Measurements from ENCODE around the gene LRP1.

DNA sequence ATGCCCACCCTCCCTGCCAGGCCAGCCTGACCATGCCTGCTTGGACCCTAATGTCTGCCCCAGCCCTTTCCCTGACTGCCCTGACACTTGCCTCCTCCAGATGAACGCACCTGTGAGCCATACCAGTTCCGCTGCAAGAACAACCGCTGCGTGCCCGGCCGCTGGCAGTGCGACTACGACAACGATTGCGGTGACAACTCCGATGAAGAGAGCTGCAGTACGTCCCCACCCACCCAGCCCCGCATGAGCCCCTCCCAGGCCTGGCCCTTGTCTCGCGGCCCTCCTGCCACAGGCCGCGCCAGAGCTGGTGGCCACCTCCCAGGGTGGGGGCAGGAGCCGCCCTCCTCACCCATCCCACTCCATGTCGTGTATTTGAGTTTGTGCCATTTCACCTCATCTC is 74.0 kb downstream of the LRP1 start:
- no peak for TF ChIP-seq POLR2AphosphoS5 (IDR thresholded peaks at IDR 0.05; ENCODE audit: low read depth, low read length)
- no peak for TF ChIP-seq REST (IDR thresholded peaks at IDR 0.05; ENCODE audit: insufficient read depth in 1 of 2, low read depth in 2 of 2, low read length in 2 of 2)
- TF ChIP-seq TAF1 (IDR thresholded peaks at IDR 0.05; ENCODE audit: borderline replicate concordance, insufficient read depth, low read length): no peak
- TF ChIP-seq SIN3A (IDR thresholded peaks at IDR 0.05; ENCODE audit: borderline replicate concordance, insufficient read depth, low read length): no peak
- no peak for TF ChIP-seq FOXP2 (optimal IDR thresholded peaks at IDR 0.05; ENCODE audit: borderline replicate concordance, extremely low read depth, extremely low read length, insufficient read depth)

Measured in PFSK-1 (cell line).